GM21723 (cell line): ENCODE measurements around the gene AAMDC.
"Not testable (repeated sequence)": the region's sequence is repeated elsewhere in the genome, so short reads cannot be mapped to it uniquely, and the experiment has no call there.

Source experiments
- ATAC-seq: cut with Tn5 transposase; IDR thresholded peaks from one replicate; pipeline ENCODE4 v1.9.1; 2021; ENCODE audit warnings: mild to moderate bottlenecking, moderate library complexity; ENCODE audit not compliant: unreplicated experiment

AAMDC gene

DNA sequence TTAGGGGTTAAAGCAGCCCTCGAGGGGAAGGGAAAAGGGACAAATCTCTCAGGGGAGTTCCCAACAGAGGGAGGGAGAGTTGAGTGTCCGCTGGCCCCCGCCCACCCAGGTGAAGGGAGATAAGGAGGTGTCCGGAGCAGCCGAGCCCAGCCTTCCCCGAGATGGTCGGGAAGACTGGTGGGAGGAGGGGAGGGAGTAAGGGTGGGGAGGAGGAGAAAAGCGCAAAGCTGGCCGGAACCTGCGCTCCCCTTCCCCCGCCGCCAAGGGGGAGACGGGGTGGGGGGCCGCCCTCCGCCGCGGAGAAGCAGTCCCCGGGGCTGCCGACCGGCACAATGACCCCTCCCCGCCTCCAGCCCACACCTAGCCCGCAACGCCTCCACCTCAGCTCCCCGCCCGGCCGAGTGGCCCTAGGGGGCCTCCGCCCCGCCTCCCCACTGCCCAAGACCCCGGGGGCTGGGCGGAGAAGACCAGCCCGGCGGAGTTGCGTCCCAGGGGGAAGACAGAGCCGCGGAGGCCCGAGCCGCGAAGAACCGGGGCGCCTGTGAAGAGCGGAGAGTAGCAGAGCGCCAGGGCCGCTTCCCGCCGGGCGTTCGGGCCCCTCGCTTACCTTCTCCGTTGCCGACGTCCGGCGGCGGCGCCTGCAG is 901 bp upstream of the AAMDC start:
- ATAC-seq, result peak; percentile 18

DNA sequence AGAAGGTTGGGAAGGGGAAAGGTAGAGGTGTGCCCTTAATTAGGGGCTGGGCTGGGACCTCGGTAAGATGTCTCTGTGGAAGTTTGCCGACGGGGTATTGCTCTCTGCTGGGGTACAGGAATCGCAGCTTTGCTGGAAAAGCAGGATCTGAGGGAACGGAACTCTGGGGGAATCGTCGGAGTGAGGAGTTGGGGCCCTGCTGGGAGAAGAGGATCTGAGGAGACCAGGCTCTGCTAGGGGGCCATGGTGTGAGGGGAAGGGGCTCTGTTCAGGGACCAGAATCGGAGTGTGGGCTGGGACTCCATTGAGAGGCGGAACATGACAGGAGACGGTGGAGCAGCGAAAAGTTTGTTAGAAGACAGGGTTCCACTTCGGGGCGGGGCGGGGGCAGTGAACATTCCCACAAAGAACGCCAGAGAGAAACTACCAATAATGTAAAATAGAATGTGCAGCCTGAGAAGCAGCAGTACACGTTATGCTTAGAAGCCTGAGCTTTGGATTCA is 456 bp downstream of the AAMDC start:
- ATAC-seq, result no peak

DNA sequence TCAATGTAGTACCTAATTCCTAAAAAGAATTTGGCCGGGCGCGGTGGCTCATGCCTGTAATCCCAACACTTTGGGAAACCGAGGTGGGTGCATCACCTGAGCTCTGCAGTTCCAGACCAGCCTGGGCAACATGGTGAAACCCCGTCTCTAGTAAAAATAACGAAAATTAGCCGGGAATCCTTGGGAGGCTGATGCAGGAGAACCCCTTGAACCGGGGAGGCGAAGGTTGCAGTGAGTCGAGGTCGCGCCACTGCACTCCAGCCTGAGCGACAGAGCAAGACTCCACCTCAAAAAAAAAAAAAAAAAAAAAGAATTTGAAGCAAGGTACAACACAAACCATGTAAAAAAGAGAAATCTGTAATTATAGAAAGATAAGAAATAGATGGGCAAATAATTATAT is 1.2 kb downstream of the AAMDC start:
- not testable (repeated sequence) for ATAC-seq

DNA sequence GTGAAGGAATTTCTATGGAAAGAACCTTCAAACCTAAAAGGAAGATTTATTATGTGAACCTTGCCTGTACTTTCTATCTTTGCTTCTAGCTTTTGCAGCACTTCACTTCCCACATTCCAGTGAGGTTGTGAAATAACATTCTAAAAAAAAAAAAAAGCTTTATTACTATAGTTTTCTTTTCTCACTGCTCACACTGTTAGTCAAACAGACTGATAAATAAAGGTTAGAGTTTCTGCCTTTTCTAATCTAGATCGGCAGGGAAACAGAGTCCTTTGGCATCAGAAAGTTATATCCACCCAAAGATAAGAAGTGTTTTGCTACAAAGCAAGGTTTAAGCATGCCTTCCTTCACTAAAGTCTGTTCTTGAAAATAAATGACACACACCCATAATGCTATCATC is 2.8 kb downstream of the AAMDC start:
- ATAC-seq, result no peak

DNA sequence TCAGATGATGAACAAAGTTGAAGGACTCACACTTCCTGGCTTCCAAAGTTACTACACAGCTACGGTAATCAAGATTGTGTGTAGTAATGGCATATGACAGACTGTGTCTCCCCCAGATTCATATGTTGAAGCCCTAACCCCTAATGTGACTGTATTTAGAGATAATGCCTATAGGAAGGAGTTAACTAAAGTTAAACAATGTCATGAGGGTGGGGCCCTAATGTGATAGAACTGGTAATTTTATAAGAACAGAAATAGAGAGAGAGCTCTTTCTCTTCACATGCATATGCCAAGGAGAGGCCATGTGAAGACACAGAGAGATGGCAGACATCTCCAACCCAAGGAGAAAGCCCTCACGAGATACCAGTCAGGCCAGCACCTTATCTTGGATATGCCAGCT is 8.0 kb downstream of the AAMDC start:
- ATAC-seq, result no peak

DNA sequence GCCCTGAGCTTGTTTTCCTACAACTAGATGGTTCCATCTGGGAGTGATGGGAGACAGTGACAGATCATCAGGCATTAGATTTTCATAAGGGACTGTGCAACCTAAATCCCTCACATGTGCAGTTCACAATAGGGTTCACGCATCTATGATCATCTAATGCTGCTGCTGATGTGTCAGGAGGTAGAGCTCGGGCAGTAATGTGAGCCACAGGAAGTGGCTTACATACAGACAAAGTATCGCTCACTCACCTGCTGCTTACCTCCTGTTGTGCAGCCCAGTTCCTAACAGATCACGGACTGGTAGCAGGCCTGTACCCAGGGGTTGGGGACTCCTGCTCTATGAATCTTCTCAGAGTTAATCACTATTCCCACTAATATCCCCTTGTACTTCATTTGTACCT is 12.4 kb downstream of the AAMDC start:
- ATAC-seq, result no peak

DNA sequence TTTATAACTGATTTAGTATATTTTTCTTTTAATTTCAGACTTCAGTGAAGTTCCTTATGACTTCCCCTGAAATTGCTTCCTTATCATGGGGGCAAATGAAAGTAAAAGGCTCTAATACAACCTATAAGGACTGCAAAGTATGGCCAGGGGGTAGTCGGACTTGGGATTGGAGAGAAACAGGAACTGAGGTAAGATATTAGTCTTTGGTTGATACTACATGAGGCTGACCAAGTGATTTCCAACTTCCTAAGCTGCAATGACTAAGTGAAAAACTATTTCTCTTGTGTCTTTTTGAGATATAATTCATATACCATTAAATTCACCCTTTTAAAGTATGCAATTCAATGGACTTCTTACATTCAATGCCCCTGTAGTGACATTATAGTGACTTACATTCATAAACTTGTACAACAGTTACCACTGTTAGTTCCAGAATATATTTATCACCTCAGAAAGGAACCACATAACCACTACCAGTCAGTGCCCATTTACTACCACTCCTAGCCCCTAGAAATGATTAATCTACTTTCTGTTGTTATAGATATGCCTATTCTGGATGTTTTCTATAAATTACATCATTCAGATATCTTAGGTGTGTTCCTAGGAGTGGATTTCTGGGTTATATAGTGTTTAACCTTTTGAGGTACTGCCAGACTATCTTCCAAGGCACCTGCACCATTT is 21.6 kb downstream of the AAMDC start:
- ATAC-seq, result no peak

DNA sequence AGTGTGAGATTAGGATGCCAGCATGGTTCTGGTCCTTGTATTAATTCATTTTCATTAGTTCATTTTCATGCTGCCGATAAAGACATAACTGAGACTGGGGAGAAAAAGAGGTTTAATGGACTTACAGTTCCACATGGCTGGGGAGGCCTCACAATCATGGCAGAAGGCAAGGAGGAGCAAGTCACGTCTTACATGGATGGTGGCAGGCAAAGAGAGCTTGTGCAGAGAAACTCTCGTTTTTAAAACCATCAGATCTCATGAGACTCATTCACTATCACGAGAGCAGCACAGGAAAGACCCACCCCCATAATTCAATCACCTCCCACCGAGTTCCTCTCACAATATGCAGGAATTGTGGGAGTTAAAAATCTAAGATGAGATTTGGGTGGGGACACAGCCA is 22.8 kb downstream of the AAMDC start:
- ATAC-seq, result not testable (repeated sequence)

DNA sequence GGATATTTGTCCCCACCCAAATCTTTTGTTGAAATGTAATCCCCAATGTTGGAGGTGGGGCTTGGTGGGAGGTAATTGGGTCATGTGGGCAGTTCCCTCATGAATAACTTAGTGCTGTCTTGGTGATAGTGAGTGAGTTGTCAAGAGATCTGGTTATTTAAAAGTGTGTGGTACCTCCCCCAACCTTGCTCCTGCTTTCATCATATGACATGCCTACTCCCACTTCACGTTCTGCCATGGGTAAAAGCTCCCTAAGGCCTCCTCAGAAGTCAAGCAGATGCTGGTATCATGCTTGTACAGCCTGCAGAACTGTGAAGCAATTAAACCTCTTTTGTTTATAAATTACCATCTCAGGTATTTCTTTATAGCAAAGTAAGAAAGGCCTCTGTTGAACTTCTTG is 30.6 kb downstream of the AAMDC start:
- no peak for ATAC-seq

DNA sequence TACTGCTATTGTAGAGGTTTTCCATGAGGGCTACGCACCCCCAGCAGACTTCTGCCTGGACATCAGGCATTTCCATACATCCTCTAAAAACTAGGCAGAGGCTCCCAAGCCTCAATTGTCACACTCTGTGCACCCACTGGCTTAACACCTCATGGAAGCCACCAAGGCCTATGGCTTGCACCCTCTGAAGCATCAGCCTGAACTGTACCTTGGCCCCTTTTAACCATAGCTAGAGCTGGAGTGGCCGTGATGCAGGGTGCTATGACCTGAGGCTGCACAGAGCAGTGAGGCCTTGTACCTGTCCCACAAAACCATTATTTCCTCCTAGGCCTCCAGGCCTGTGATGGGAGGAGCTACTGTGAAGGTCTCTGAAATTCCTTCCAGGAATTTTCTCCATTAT is 33.9 kb downstream of the AAMDC start:
- no peak for ATAC-seq

DNA sequence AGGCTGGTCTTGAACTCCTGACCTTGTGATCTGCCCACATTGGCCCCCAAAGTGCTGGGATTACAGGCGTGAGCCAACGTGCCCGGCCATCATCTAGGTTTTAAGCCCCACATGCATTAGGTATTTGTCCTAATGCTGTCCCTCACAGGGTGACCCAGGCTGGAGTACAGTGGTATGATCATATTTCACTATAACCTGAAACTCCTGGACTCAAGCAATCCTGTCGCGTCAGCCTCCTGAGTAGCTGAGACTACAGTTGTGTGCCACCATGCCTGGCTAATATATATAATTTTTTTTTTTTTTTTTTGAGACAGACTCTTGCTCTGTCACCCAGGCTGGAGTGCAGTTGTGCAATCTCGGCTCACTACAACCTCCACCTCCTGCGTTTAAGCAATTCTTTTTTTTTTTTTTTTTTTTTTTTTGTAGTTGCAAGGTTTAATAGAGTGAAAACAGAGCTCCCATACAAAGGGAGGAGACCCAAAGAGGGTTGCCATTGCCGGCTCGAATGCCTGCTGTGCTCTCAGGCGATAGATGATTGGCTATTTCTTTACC is 37.0 kb downstream of the AAMDC start:
- ATAC-seq, result not testable (repeated sequence)

DNA sequence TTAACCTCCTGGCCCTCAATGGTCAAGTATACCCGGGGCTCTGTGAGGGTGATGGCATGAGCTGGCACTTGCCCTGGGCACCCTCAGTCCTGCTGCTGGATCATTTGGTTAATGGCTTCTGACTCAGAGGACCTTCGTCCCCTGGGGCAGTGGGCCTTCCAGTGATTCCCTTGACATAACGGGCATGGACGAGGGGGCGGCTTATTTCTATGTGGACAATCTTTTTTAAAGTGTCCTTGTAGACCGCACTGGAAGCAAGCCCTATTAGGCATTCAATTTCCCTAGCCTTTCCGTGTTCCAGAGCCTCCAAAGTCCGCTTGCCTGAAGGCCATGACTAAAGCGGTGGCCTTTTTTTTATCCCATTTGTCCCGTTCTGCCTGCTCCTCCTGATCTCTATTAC is 40.5 kb downstream of the AAMDC start:
- not testable (repeated sequence) for ATAC-seq

DNA sequence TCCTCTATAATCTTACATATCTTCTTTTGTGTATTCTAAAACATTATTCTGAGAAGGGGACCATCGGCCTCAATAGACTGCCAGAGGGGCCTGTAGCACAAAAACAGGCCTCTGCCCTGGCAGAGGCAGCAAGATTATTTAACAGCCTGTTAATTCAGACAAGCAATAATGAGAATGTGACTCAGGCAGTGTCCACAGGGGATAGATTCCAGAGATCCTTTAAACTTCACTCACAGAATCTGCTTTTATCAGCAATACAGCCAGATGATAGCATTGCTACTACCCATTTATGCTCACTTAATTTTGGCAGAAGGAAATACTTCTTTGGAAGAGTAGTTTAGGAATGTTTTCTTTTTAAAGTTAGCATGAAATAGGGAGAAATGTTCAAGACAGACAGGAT is 44.9 kb downstream of the AAMDC start:
- no peak for ATAC-seq

DNA sequence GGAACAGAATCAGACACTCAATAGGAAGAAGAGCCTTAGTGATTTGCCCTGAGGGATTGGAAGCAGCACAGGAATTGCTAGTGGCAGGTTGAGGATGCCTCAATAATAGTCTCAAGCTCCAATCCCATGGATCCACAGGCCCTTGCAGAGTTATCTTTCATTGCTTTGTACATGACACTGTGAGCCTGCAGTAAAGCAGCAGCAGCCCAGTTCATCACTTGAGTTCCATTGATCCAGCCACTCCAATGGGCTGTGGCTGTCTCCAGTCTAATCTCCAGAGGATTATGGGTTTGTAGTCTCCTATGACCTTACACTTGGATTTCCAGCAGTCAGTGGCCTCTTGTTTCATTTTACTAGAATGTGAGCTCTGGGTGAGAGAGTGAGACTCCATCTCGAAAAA is 45.4 kb downstream of the AAMDC start:
- no peak for ATAC-seq

DNA sequence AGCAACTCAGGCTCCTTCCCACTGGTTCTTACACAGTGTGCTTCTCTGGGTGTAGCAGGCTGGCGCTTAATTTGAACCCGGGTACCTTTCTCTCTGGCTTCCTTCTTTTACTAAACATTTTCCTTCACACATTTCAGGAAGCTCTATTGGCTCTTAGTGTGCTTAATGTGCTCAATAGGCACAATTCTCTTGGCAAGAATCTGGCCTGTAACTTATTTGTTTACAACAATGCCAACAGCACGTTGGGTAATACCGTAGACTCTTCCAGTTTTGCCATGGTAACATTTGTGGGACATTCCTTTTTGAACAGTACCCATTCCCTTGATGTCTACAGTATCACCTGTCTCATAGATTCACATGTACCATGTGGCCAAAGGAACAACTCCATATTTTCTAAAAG is 47.8 kb downstream of the AAMDC start:
- no peak for ATAC-seq

DNA sequence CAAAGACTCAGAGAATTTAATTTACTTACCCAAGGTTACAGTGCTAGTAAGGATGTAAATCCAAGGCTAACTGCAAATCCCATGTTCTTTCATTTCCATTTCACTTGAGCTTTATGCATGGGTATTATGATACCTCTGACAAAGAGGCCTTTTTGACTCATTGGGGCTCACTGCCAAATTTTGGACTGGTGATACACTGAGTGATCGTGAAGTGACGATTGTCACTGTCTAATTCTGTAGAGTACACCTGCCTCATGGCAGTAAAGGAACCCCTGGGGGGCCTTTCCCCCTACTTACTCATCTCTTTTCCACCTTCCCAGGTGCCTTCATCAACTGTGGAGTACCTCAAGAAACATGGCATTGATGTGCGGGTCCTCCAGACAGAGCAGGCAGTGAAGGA is 50.9 kb downstream of the AAMDC start:
- no peak for ATAC-seq

DNA sequence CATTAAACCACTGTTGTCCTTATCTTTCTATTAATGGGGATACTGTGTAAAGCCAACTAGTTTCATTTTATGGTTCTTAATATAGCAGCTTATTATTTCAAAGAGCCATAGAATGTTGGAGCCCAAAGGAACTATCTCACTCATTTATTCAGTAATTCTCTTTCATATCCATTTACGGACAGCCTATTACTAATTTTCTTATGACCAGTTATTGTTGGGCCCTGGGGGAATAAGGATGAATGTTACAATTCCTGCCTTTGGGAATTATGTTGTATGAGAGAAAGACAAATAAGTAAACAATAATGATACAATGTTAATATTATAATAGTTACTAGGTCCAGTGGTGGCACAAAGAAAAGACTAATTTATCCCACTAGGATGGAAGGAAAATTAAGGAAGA is 52.4 kb downstream of the AAMDC start:
- ATAC-seq, result no peak

DNA sequence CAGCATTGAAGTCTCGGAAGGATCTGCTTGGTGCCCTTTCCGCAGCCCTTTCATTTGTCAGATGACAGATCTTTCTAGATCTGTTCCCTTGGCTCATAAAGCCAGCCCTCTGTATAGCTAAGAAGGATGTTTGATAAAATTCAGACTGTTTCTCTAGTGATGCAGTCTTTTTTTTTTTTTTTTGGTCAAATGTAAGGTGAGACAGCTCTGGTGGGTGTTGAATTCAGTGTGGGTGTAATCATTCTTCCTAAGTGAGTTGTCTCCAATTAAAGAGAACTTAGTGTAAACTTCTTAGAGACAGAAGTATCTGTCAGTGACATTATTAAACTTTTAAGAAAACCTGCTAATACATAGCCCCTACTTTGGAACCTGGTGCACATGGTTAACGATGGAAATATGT is 53.3 kb downstream of the AAMDC start:
- no peak for ATAC-seq

DNA sequence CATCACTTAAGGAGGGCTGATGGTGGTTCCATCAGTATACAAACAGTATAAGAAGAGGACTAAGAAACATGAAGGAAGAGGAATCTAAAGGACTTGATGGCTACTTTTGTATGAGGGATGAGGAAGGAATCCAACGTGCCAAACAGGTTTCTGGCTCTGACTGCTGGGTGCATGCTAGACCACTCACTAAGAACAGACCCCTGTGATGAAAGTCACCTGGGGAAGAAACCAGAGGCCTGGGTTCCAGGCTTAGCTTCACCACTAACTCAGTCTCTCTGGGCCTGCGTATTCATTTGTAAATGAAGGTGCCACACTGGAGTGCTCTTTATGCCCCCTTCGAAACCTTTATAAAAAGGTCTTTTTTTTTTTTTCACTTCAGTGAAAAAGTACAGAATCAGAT is 55.1 kb downstream of the AAMDC start:
- no peak for ATAC-seq

DNA sequence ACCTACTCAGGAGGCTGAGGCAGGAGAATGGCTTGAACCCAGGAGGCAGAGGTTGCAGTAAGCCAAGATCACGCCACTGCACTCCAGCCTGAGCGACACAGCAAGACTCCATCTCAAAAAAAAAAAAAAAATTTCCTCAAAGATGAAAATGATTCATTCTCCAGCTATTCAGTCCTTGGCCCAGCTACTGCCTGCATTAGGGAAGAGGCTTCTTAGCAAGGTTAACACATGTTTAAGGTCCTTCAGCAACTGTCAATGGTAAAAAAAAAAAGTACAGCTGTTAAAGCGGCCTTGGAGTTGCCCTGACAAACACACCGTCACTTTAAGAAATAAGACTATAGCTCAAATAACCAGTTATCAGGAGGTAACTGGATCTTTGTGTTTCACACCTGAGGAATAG is 57.3 kb downstream of the AAMDC start:
- not testable (repeated sequence) for ATAC-seq

DNA sequence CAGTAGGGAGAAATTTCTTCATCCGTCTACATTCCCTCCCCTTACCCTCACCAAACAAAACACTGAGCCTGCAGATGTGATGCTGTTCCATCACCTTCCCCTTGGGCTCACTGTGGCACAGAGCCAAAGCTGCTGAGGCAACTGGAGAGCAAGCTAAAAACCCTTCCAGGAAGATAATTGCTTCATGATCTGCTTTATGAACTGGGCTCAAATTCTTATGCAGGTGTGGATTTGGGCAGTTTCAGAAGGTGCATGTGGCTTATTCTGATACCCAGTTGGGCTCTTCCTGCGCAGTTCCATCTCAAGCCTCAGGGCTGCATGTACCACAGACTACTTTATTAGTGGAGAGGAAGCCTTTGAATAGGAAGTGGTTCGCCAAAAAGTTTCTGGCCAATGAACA is 58.3 kb downstream of the AAMDC start:
- peak; percentile 86 for ATAC-seq

DNA sequence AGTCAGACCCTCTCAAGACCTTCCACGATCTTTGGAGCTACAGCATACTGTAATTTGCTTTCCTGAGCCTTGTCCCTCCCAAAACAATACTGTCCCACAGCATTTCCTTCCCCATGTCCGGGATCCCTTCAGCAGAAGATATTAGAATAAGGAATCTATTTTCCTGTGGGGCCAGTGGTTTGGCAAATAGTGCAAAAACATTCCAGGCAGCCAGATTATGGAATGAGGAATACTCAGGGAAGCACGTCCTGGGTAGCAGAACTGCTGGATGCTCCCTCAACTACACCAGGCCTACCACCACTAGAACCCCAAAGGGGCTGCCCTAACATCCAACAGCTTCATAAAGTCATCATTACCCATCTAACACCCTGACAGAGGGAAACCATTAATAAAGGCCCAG is 61.5 kb downstream of the AAMDC start:
- ATAC-seq, result no peak
